GM23338 (cell line): ENCODE measurements around the gene RICTOR. TPM values are rescaled to one million over a fixed set of nuclear protein-coding genes. Genes with fewer than 3 reads are reported as not detected.

Experiments used
- ATAC-seq: fragments of 200-7000 bp; cut with Tn5 transposase; 3 replicates; pipeline ENCODE4 v1.9.1; 2020
- DNase-seq: peaks from one replicate; pipeline ENCODE4 v3.0.0-alpha.2; 2015; ENCODE audit warnings: low spot score
- H2AFZ ChIP-seq: fragments of 200-600 bp; sonication (generic); 2 replicates; pipeline ENCODE4 v1.8.0; 2016; ENCODE audit warnings: antibody characterized with exemption, mild to moderate bottlenecking, moderate library complexity
- H3F3A ChIP-seq: fragments of 200-600 bp; sonication (generic); replicated peaks from 2 replicates; pipeline ENCODE4 v1.8.0; 2017; ENCODE audit warnings: antibody characterized with exemption, mixed run types, low read depth
- H3K27ac ChIP-seq: fragments of 200-600 bp; sonication (generic); 2 replicates; pipeline ENCODE4 v1.6.1; 2016; ENCODE audit warnings: low read depth
- H3K27me3 ChIP-seq: fragments of 200-600 bp; sonication (generic); 2 replicates; pipeline ENCODE4 v1.8.0; 2016; ENCODE audit warnings: mild to moderate bottlenecking, mixed run types, moderate library complexity; ENCODE audit not compliant: insufficient read depth
- H3K36me3 ChIP-seq: fragments of 200-600 bp; sonication (generic); 2 replicates; pipeline ENCODE4 v1.8.0; 2016; ENCODE audit warnings: mild to moderate bottlenecking; ENCODE audit not compliant: insufficient read depth
- H3K4me1 ChIP-seq: fragments of 200-600 bp; sonication (generic); 2 replicates; pipeline ENCODE4 v1.8.0; 2016; ENCODE audit warnings: mild to moderate bottlenecking, moderate library complexity; ENCODE audit not compliant: insufficient read depth
- H3K4me2 ChIP-seq: fragments of 200-600 bp; sonication (generic); 2 replicates; pipeline ENCODE4 v1.7.1; 2017; ENCODE audit warnings: mixed run types
- H3K4me3 ChIP-seq: fragments of 200-600 bp; sonication (generic); 2 replicates; pipeline ENCODE4 v1.6.1; 2016; ENCODE audit warnings: mixed run types
- H3K79me2 ChIP-seq: fragments of 200-600 bp; sonication (generic); replicated peaks from 2 replicates; pipeline ENCODE4 v1.8.0; 2017; ENCODE audit warnings: mild to moderate bottlenecking; ENCODE audit not compliant: insufficient read depth
- H3K9me2 ChIP-seq: fragments of 200-600 bp; sonication (generic); 2 replicates; pipeline ENCODE4 v1.8.0; 2017; ENCODE audit not compliant: insufficient read depth
- H4K20me1 ChIP-seq: fragments of 200-600 bp; sonication (generic); replicated peaks from 2 replicates; pipeline ENCODE4 v1.8.0; 2017; ENCODE audit warnings: mild to moderate bottlenecking; ENCODE audit not compliant: insufficient read depth
- H3K27ac Mint-ChIP-seq: 2 replicates; pipeline ENCODE4 v1.8.0; 2020; ENCODE audit warnings: inconsistent platforms, mild to moderate bottlenecking, moderate library complexity, mixed read lengths
- H3K27me3 Mint-ChIP-seq: 3 replicates; pipeline ENCODE4 v1.8.0; 2022; ENCODE audit warnings: low read depth, mild to moderate bottlenecking, moderate library complexity, mixed read lengths, inconsistent platforms; ENCODE audit not compliant: insufficient read depth, poor library complexity
- H3K36me3 Mint-ChIP-seq: 3 replicates; pipeline ENCODE4 v1.8.0; 2021; ENCODE audit warnings: low read depth, mild to moderate bottlenecking, inconsistent platforms, moderate library complexity, mixed read lengths
- H3K4me1 Mint-ChIP-seq: 3 replicates; pipeline ENCODE4 v1.8.0; 2020; ENCODE audit warnings: mild to moderate bottlenecking, inconsistent platforms, mixed read lengths
- H3K4me3 Mint-ChIP-seq: 3 replicates; pipeline ENCODE4 v1.8.0; 2021; ENCODE audit warnings: moderate library complexity, mild to moderate bottlenecking, inconsistent platforms, mixed read lengths
- H3K9me3 Mint-ChIP-seq: 3 replicates; pipeline ENCODE4 v1.8.0; 2020; ENCODE audit warnings: moderate library complexity, mild to moderate bottlenecking, inconsistent platforms, mixed read lengths
- CREB1 ChIP-seq: fragments of 250-450 bp; sonication (Bioruptor Pico); IDR thresholded peaks from 2 replicates; pipeline ENCODE4 v1.5.0; 2020; ENCODE audit warnings: low read depth, mild to moderate bottlenecking, moderate library complexity
- CTCF ChIP-seq, 2 experiments: fragments of 200-600 bp in 1 of 2; sonication (generic) in 1 of 2; conservative IDR thresholded peaks; 2 replicates each; pipeline versions ENCODE4 v1.5.1 to v1.6.1; 2016 to 2017; ENCODE audit warnings: antibody characterized with exemption in 2 of 2, low read depth in 2 of 2, mild to moderate bottlenecking in 2 of 2, moderate library complexity in 1 of 2
- ETS1 ChIP-seq: IDR thresholded peaks from 2 replicates; pipeline ENCODE4 v1.6.1; 2016; ENCODE audit warnings: antibody characterized with exemption
- JUNB ChIP-seq: IDR thresholded peaks from one replicate; pipeline ENCODE4 v1.6.1; 2016; ENCODE audit warnings: antibody characterized with exemption; ENCODE audit not compliant: unreplicated experiment
- NANOG ChIP-seq: IDR thresholded peaks from 2 replicates; pipeline ENCODE4 v1.6.1; 2016; ENCODE audit warnings: antibody characterized with exemption, borderline replicate concordance
- POLR2AphosphoS5 ChIP-seq: IDR thresholded peaks from 2 replicates; pipeline ENCODE4 v1.6.1; 2016; ENCODE audit warnings: antibody characterized with exemption, low read depth
- ZNF114 ChIP-seq: fragments of 250-450 bp; sonication (Bioruptor Pico); IDR thresholded peaks from 2 replicates; pipeline ENCODE4 v1.5.0; 2020; ENCODE audit warnings: mild to moderate bottlenecking, moderate library complexity
- ZNF331 ChIP-seq: fragments of 250-450 bp; sonication (Bioruptor Pico); IDR thresholded peaks from 2 replicates; pipeline ENCODE4 v1.5.0; 2020; ENCODE audit warnings: low read depth, mild to moderate bottlenecking, moderate library complexity
- polyA plus RNA-seq: library from polyadenylated mRNA; unstranded; fragments of >200 nt; fragmentation: Nextera tagmentation; extraction: Ambion mirVana; gene quantifications from 2 replicates; pipeline ENCODE4 v1.2.1, GENCODE V29; 2016
- total RNA-seq: library from RNA; depleted of rRNA; stranded (reverse); fragments of >200 nt; shearing (Covaris generic); gene quantifications from 2 replicates; pipeline ENCODE4 v1.2.3, GENCODE V29; 2014

The RICTOR gene
- total and polyA plus RNA-seq, 2 experiments from 2014 or later = 9.9 to 27.4 TPM

- TF ChIP-seq CTCF (conservative IDR thresholded peaks at IDR 0.05; ENCODE audit: low read depth in 2 of 2) = no peak
- no peak for TF ChIP-seq ETS1
- TF ChIP-seq ZNF331 (CRISPR knock-in tag) = no peak
- TF ChIP-seq NANOG = no peak
- no peak for TF ChIP-seq POLR2AphosphoS5
- TF ChIP-seq ZNF114 (CRISPR knock-in tag) = no peak
Observed at GRCh38 chr5:39055027-39055767, 19.0 kb downstream of the RICTOR start (continued).

GRCh38 chr5:39053189-39053588 lies 21.0 kb downstream of the RICTOR start:
- Mint-ChIP-seq H3K9me3 (peaks cover 4% of the 10 kb centered on the region; the same call in 2 of the 3 replicates), H3K27ac (no peak overlapping the region), H3K36me3 (peaks cover 5% of the 10 kb centered on the region; the same call in 2 of the 3 replicates), H3K27me3 (peaks cover 4% of the 10 kb centered on the region), H3K4me1 (peaks cover 18% of the 10 kb centered on the region; the same call in 2 of the 3 replicates), H3K4me3 (no peak overlapping the region)
- H3K27ac ChIP-seq = no peak overlapping the region
- H3F3A ChIP-seq = no peaks in the 10 kb centered on the region
- no peak overlapping the region for H3K4me2 ChIP-seq
- H3K79me2 ChIP-seq = peaks cover 97% of the 10 kb centered on the region
- H3K36me3 ChIP-seq = no peaks in the 10 kb centered on the region
- ATAC-seq (no peak), DNase-seq (no peak)
- no peak overlapping the region for H2AFZ ChIP-seq
- no peak for TF ChIP-seq NANOG
- TF ChIP-seq CTCF (conservative IDR thresholded peaks at IDR 0.05; ENCODE audit: low read depth in 2 of 2) = no peak
- no peak for TF ChIP-seq ETS1
- no peak for TF ChIP-seq JUNB
- no peak for TF ChIP-seq POLR2AphosphoS5
- no peak for TF ChIP-seq ZNF114 (CRISPR knock-in tag)
- TF ChIP-seq ZNF331 (CRISPR knock-in tag) = no peak
- no peak for TF ChIP-seq CREB1 (CRISPR knock-in tag)
- H3K27me3 ChIP-seq = no peaks in the 10 kb centered on the region
- H3K4me3 ChIP-seq = no peak overlapping the region
- H3K4me1 ChIP-seq = peaks cover 23% of the 10 kb centered on the region
- H4K20me1 ChIP-seq = peaks cover 3% of the 10 kb centered on the region; the same call in 1 of the 2 replicates
- no peaks in the 10 kb centered on the region for H3K9me2 ChIP-seq
